Effector CD8-positive, alpha-beta T cell (primary cell): ENCODE results near the gene KRTAP10-7.
"Not testable (repeated sequence)": the region's sequence is repeated elsewhere in the genome, so short reads cannot be mapped to it uniquely, and the experiment has no call there.

ENCODE experiments used
- DNase-seq: peaks from one replicate; lab custom pipeline; 2025; lab: John Stamatoyannopoulos, UW

KRTAP10-7 gene

GRCh38 chr21:44612029-44612486, 11.7 kb downstream of the KRTAP10-7 start, which contains the start of gene KRTAP10-8:
TSS of gene KRTAP10-8 (plus strand) at chr21:44612079. CDS start at chr21:44612101, 22 bp downstream.
- DNase-seq, result no peak

- DNase-seq, result no peak
These were observed 12.4 kb downstream of the KRTAP10-7 start for GRCh38 chr21:44612669-44613229.

- DNase-seq, result no peak
These were observed 13.2 kb downstream of the KRTAP10-7 start for GRCh38 chr21:44613386-44614155.

GRCh38 chr21:44614161-44614631, 13.8 kb downstream of the KRTAP10-7 start:
- no peak for DNase-seq

- no peak for DNase-seq
These were observed 14.6 kb downstream of the KRTAP10-7 start for GRCh38 chr21:44614961-44615391.

- DNase-seq, result no peak
These were observed 15.1 kb downstream of the KRTAP10-7 start for GRCh38 chr21:44615466-44615865.

- DNase-seq, result no peak
These were observed 15.7 kb downstream of the KRTAP10-7 start for GRCh38 chr21:44615911-44616590.

- DNase-seq, result no peak
These were observed 16.2 kb downstream of the KRTAP10-7 start for GRCh38 chr21:44616591-44616926.

GRCh38 chr21:44617071-44617501, 16.7 kb downstream of the KRTAP10-7 start:
- DNase-seq, result no peak

- no peak for DNase-seq
These were observed 18.1 kb downstream of the KRTAP10-7 start for GRCh38 chr21:44618504-44618903.

GRCh38 chr21:44618909-44619308, 18.5 kb downstream of the KRTAP10-7 start:
- DNase-seq, result peak; percentile 23

GRCh38 chr21:44619886-44620285, 19.5 kb downstream of the KRTAP10-7 start:
- no peak for DNase-seq

GRCh38 chr21:44623575-44623974, 23.2 kb downstream of the KRTAP10-7 start:
- DNase-seq, result no peak

GRCh38 chr21:44625756-44626155, 25.4 kb downstream of the KRTAP10-7 start:
- DNase-seq, result no peak

- DNase-seq, result no peak
These were observed 25.9 kb downstream of the KRTAP10-7 start for GRCh38 chr21:44626262-44626661.

GRCh38 chr21:44626673-44627143, 26.3 kb downstream of the KRTAP10-7 start, which contains the start of gene KRTAP10-9:
TSS of gene KRTAP10-9 (plus strand) at chr21:44627093. CDS start at chr21:44627172, 79 bp downstream.
- no peak for DNase-seq

- not testable (repeated sequence) for DNase-seq
These were observed 26.9 kb downstream of the KRTAP10-7 start for GRCh38 chr21:44627181-44627822.

- not testable (repeated sequence) for DNase-seq
These were observed 27.4 kb downstream of the KRTAP10-7 start for GRCh38 chr21:44627831-44628233.

GRCh38 chr21:44628707-44629391, 28.5 kb downstream of the KRTAP10-7 start:
- no peak for DNase-seq

GRCh38 chr21:44630440-44630839, 30.0 kb downstream of the KRTAP10-7 start:
- DNase-seq, result no peak

- DNase-seq, result no peak
These were observed 31.7 kb downstream of the KRTAP10-7 start for GRCh38 chr21:44632067-44632466.
